ENCODE results near the gene WNT10A. TPM values are rescaled to one million over a fixed set of nuclear protein-coding genes. Genes with fewer than 3 reads are reported as not detected.
"Not testable (repeated sequence)": the region's sequence is repeated elsewhere in the genome, so short reads cannot be mapped to it uniquely, and the experiment has no call there.

The WNT10A gene
- total RNA-seq, 2 donors from 2014 or later: 0.44 to 0.61 TPM

- no peaks in the 10 kb centered on the region for H3K27me3 ChIP-seq
These were observed 44.8 kb downstream of the WNT10A start for GRCh38 chr2:218925434-218925833.

GRCh38 chr2:218927422-218927821 lies 46.8 kb downstream of the WNT10A start:
- no peak for TF ChIP-seq CTCF (IDR thresholded peaks at IDR 0.05)
- Histone ChIP-seq H3K9me3 (no peaks in the 10 kb centered on the region), H3K9ac (ENCODE audit: low read depth in 2 of 2, low read length in 2 of 2) (no peak overlapping the region), H3K4me1 (no peaks in the 10 kb centered on the region), H3K27me3 (no peaks in the 10 kb centered on the region), H3K27ac (no peak overlapping the region), H3K4me3 (no peak overlapping the region), H3K36me3 (no peaks in the 10 kb centered on the region)
- no peak for DNase-seq
- intact Hi-C loops (cut with DNase I): no loop called here

More at GRCh38 chr2:218925434-218925833, 44.8 kb downstream of the WNT10A start:
- H3K9me3 ChIP-seq: no peaks in the 10 kb centered on the region
- intact Hi-C loops (cut with DNase I): no loop called here
- no peaks in the 10 kb centered on the region for H3K36me3 ChIP-seq
- TF ChIP-seq CTCF (IDR thresholded peaks at IDR 0.05): no peak
- H3K9ac ChIP-seq (ENCODE audit: low read depth in 2 of 2, low read length in 2 of 2): no peak overlapping the region
- H3K4me3 ChIP-seq: no peak overlapping the region
- DNase-seq: no peak
- H3K4me1 ChIP-seq: no peaks in the 10 kb centered on the region
- H3K27ac ChIP-seq: no peak overlapping the region

GRCh38 chr2:218927876-218928275 lies 47.2 kb downstream of the WNT10A start:
- H3K27me3 ChIP-seq: no peaks in the 10 kb centered on the region
- no peaks in the 10 kb centered on the region for H3K4me1 ChIP-seq
- intact Hi-C loops (cut with DNase I): no loop called here

GRCh38 chr2:218930488-218930887 lies 49.8 kb downstream of the WNT10A start:
- H3K27ac ChIP-seq; intact Hi-C loops (cut with DNase I); H3K9me3 ChIP-seq; H3K9ac ChIP-seq (ENCODE audit: low read depth in 2 of 2, low read length in 2 of 2); H3K27me3 ChIP-seq; DNase-seq; H3K4me1 ChIP-seq; H3K4me3 ChIP-seq; H3K36me3 ChIP-seq: not testable (repeated sequence)

More at GRCh38 chr2:218927876-218928275, 47.2 kb downstream of the WNT10A start:
- no peaks in the 10 kb centered on the region for H3K9me3 ChIP-seq
- no peak for TF ChIP-seq CTCF (IDR thresholded peaks at IDR 0.05)
- H3K27ac ChIP-seq: no peak overlapping the region
- H3K36me3 ChIP-seq: no peaks in the 10 kb centered on the region
- no peak overlapping the region for H3K4me3 ChIP-seq
- no peak overlapping the region for H3K9ac ChIP-seq (ENCODE audit: low read depth in 2 of 2, low read length in 2 of 2)
- no peak for DNase-seq

GRCh38 chr2:218931751-218932150 lies 51.1 kb downstream of the WNT10A start:
- H3K27me3 ChIP-seq; intact Hi-C loops (cut with DNase I); H3K36me3 ChIP-seq; DNase-seq; H3K4me3 ChIP-seq; H3K27ac ChIP-seq; H3K9ac ChIP-seq (ENCODE audit: low read depth in 2 of 2, low read length in 2 of 2); H3K4me1 ChIP-seq; H3K9me3 ChIP-seq: not testable (repeated sequence)

Other genes with a start within 250 kb of the WNT10A start
- gene ZNF142, start 221.2 kb upstream of the WNT10A start, total RNA-seq: 10 to 100 TPM; 14.8 to 25.3 TPM
- 10 to 100 TPM; 21.7 to 63.7 TPM for gene BCS1L, start 221.2 kb upstream of the WNT10A start, total RNA-seq
- gene RNF25, start 208.8 kb upstream of the WNT10A start, total RNA-seq: 10 to 100 TPM; 12.6 to 20.7 TPM
- 10 to 100 TPM; 17.8 to 36.7 TPM for gene STK36, start 208.8 kb upstream of the WNT10A start, total RNA-seq
- gene TTLL4, start 170.0 kb upstream of the WNT10A start, total RNA-seq: 10 to 100 TPM; 27.5 to 36.7 TPM
- gene CYP27A1, start 98.7 kb upstream of the WNT10A start, total RNA-seq: 10 to 100 TPM; 21.7 to 54.0 TPM
- not detected for gene PRKAG3, start 49.0 kb upstream of the WNT10A start, total RNA-seq
- gene WNT6, start 21.0 kb upstream of the WNT10A start, total RNA-seq: under 1 TPM; 0.25 to 0.37 TPM
- gene CDK5R2, start 78.8 kb downstream of the WNT10A start, total RNA-seq: under 1 TPM; 0.30 to 0.56 TPM
- 1 to 10 TPM; 2.9 to 6.5 TPM for gene FEV, start 104.3 kb downstream of the WNT10A start, total RNA-seq
- gene CRYBA2, start 112.6 kb downstream of the WNT10A start, total RNA-seq: 1 to 10 TPM; 3.4 to 5.5 TPM
- gene CFAP65, start 160.7 kb downstream of the WNT10A start, total RNA-seq: 1 to 10 TPM in 1 of 2 donors, under 1 TPM in 1; 0.05 to 1.6 TPM
- 100 to 1,000 TPM in 1 of 2 donors, 10 to 100 TPM in 1; 82.2 to 103 TPM for gene IHH, start 180.1 kb downstream of the WNT10A start, total RNA-seq

Data from colonic mucosa (tissue), 4 donors.